Astrocyte (in vitro differentiated cells and primary cell): ENCODE measurements around the gene DOK7. TPM values are rescaled to one million over a fixed set of nuclear protein-coding genes. Genes with fewer than 3 reads are reported as not detected.

Experiments used
- DNase-seq: peaks from one replicate; pipeline ENCODE4 v3.0.0-alpha.2; 2010; ENCODE audit warnings: low read depth
- FAIRE-seq: peaks from 2 replicates; lab custom pipeline; 2011; peaks lifted over from hg19 to GRCh38; lab: Jason Lieb, UNC
- H2AFZ ChIP-seq: 2 replicates; pipeline ENCODE4 v1.6.0; 2012; ENCODE audit warnings: low read depth, low read length, inconsistent platforms
- H3K27ac ChIP-seq: 2 replicates; pipeline ENCODE4 v1.5.1; 2011; ENCODE audit warnings: low read depth, low read length, inconsistent platforms
- H3K27me3 ChIP-seq: 2 replicates; pipeline ENCODE4 v1.6.0; 2011; ENCODE audit warnings: low read length, inconsistent platforms; ENCODE audit not compliant: insufficient read depth
- H3K36me3 ChIP-seq: 2 replicates; pipeline ENCODE4 v1.5.1; 2011; ENCODE audit warnings: low read length, inconsistent platforms; ENCODE audit not compliant: insufficient read depth
- H3K4me1 ChIP-seq: 2 replicates; pipeline ENCODE4 v1.5.1; 2011; ENCODE audit warnings: low read length, inconsistent platforms; ENCODE audit not compliant: insufficient read depth
- H3K4me2 ChIP-seq: 2 replicates; pipeline ENCODE4 v1.6.0; 2012; ENCODE audit warnings: low read length, inconsistent platforms
- H3K4me3 ChIP-seq: 2 replicates; pipeline ENCODE4 v1.5.1; 2011; ENCODE audit warnings: low read depth, mild to moderate bottlenecking, low read length, inconsistent platforms; ENCODE audit not compliant: insufficient read depth
- H3K79me2 ChIP-seq: 2 replicates; pipeline ENCODE4 v1.6.0; 2012; ENCODE audit warnings: mild to moderate bottlenecking, low read length, inconsistent platforms; ENCODE audit not compliant: insufficient read depth
- H3K9ac ChIP-seq: 2 replicates; pipeline ENCODE4 v1.6.0; 2012; ENCODE audit warnings: mild to moderate bottlenecking, low read length, inconsistent platforms
- H3K9me3 ChIP-seq: 2 replicates; pipeline ENCODE4 v1.5.1; 2012; ENCODE audit warnings: low read depth, mild to moderate bottlenecking, low read length, inconsistent platforms; ENCODE audit not compliant: insufficient read depth
- H4K20me1 ChIP-seq: 2 replicates; pipeline ENCODE4 v1.6.0; 2012; ENCODE audit warnings: low read length, inconsistent platforms; ENCODE audit not compliant: insufficient read depth
- H3K27ac Mint-ChIP-seq: one replicate; pipeline ENCODE4 v1.8.0; 2021; ENCODE audit warnings: mild to moderate bottlenecking, mixed read lengths; ENCODE audit not compliant: unreplicated experiment
- H3K27me3 Mint-ChIP-seq: one replicate; pipeline ENCODE4 v1.8.0; 2021; ENCODE audit warnings: low read depth, mixed read lengths; ENCODE audit not compliant: unreplicated experiment
- H3K36me3 Mint-ChIP-seq: one replicate; pipeline ENCODE4 v1.8.0; 2021; ENCODE audit warnings: low read depth, mixed read lengths; ENCODE audit not compliant: unreplicated experiment
- H3K4me1 Mint-ChIP-seq: one replicate; pipeline ENCODE4 v1.8.0; 2021; ENCODE audit warnings: low read depth, mixed read lengths; ENCODE audit not compliant: unreplicated experiment
- H3K4me3 Mint-ChIP-seq: one replicate; pipeline ENCODE4 v1.8.0; 2021; ENCODE audit warnings: mild to moderate bottlenecking, moderate library complexity, mixed read lengths; ENCODE audit not compliant: unreplicated experiment
- H3K9me3 Mint-ChIP-seq: one replicate; pipeline ENCODE4 v1.8.0; 2021; ENCODE audit warnings: mild to moderate bottlenecking, mixed read lengths; ENCODE audit not compliant: unreplicated experiment
- CTCF ChIP-seq: IDR thresholded peaks from 2 replicates; pipeline ENCODE4 v1.5.1; 2011; ENCODE audit warnings: low read depth, mild to moderate bottlenecking, inconsistent platforms, low read length, moderate library complexity; ENCODE audit not compliant: insufficient read depth
- EZH2 ChIP-seq: IDR thresholded peaks from 2 replicates; pipeline ENCODE4 v1.6.1; 2012; ENCODE audit warnings: mild to moderate bottlenecking, low read length, inconsistent platforms; ENCODE audit not compliant: insufficient read depth
- total RNA-seq: library from RNA; stranded (reverse); gene quantifications from 2 replicates; pipeline ENCODE4 v1.2.1, GENCODE V29; 2021

DOK7 gene
- total RNA-seq, 1 donor from 2014 or later, result not detected

DNA sequence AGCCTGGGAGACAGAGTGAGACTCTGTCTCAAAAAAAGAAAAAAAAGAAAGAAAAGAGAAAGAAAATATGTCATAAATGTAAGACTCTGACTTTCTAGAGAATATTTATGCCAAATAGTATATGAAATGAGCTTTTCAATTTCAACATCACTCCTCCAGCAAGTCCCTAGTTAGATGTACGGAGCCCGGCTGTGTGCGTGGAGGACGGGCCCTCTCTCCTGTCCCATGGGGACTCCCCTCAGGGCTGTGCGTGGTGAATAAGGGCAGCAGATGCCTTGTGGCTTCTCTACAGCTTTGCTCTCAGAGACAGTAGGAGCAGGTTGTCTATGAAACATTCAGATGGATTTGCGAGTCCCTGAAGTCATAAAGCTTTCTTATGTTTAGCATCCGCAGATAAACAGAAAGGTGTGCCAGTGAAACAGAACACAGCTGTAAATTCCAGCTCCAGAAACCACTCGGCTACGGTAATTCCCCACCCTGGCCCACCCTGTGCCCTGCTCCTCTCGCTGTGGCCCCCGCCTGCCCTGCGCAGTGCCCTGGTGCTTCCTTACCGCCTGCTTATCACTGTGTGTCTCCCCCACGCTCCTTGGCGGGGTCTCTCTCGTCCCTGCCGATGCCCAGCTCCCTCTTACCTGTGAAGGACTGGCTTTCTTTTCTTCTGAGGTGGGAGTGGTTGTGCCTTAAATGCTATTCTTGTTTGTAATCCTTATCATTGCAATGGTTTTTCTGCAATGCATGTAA is 35.2 kb upstream of the DOK7 start:
- H2AFZ ChIP-seq, result no peak overlapping the region
- H3K36me3 Mint-ChIP-seq, result peaks cover 13% of the 10 kb centered on the region
- no peak overlapping the region for H3K9ac ChIP-seq
- DNase-seq, result no peak
- no peak for TF ChIP-seq CTCF
- no peak for TF ChIP-seq EZH2
- H4K20me1 ChIP-seq, result no peaks in the 10 kb centered on the region
- H3K27me3 ChIP-seq, result no peaks in the 10 kb centered on the region
- no peak overlapping the region for H3K4me3 Mint-ChIP-seq
- H3K27ac Mint-ChIP-seq, result no peak overlapping the region
- no peak overlapping the region for H3K27ac ChIP-seq
- H3K4me3 ChIP-seq, result no peak overlapping the region
- H3K4me1 ChIP-seq, result no peaks in the 10 kb centered on the region
- no peaks in the 10 kb centered on the region for H3K9me3 ChIP-seq
- H3K27me3 Mint-ChIP-seq, result no peaks in the 10 kb centered on the region
- H3K4me2 ChIP-seq, result no peak overlapping the region
- no peaks in the 10 kb centered on the region for H3K36me3 ChIP-seq
- H3K4me1 Mint-ChIP-seq, result no peaks in the 10 kb centered on the region
- H3K9me3 Mint-ChIP-seq, result peaks cover 2% of the 10 kb centered on the region
- H3K79me2 ChIP-seq, result no peaks in the 10 kb centered on the region
- no peak for FAIRE-seq

GRCh38 chr4:3429651-3430050 is 33.5 kb upstream of the DOK7 start:
- H3K27me3 ChIP-seq, result no peaks in the 10 kb centered on the region
- H4K20me1 ChIP-seq, result no peaks in the 10 kb centered on the region
- DNase-seq (no peak), FAIRE-seq (no peak)
- no peak overlapping the region for H3K27ac Mint-ChIP-seq
- H3K9ac ChIP-seq, result no peak overlapping the region
- no peak overlapping the region for H2AFZ ChIP-seq
- H3K4me3 Mint-ChIP-seq, result no peak overlapping the region
- H3K9me3 ChIP-seq, result no peaks in the 10 kb centered on the region
- no peaks in the 10 kb centered on the region for H3K79me2 ChIP-seq
- no peak overlapping the region for H3K4me2 ChIP-seq
- H3K9me3 Mint-ChIP-seq, result peaks cover 2% of the 10 kb centered on the region
- no peak overlapping the region for H3K27ac ChIP-seq
- peaks cover 15% of the 10 kb centered on the region for H3K36me3 Mint-ChIP-seq
- no peaks in the 10 kb centered on the region for H3K36me3 ChIP-seq
- H3K4me3 ChIP-seq, result no peak overlapping the region
- TF ChIP-seq EZH2 (no peak), CTCF (no peak)
- no peaks in the 10 kb centered on the region for H3K4me1 Mint-ChIP-seq
- no peaks in the 10 kb centered on the region for H3K27me3 Mint-ChIP-seq
- no peaks in the 10 kb centered on the region for H3K4me1 ChIP-seq

DNA sequence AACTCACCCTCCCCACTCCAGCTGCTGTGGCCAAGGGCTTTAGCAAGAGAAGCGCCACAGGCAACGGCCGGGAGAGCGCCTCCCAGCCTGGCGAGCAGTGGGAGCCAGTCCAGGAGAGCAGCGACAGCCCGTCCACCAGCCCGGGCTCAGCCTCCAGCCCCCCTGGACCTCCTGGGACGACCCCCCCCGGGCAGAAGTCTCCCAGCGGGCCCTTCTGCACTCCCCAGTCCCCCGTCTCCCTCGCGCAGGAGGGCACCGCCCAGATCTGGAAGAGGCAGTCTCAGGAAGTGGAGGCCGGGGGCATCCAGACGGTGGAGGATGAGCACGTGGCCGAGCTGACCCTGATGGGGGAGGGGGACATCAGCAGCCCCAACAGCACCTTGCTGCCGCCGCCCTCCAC is 32.6 kb upstream of the DOK7 start:
- Histone ChIP-seq H3K4me3 (no peak overlapping the region), H3K4me1 (no peaks in the 10 kb centered on the region), H2AFZ (no peak overlapping the region), H3K36me3 (no peaks in the 10 kb centered on the region), H4K20me1 (no peaks in the 10 kb centered on the region), H3K9ac (no peak overlapping the region), H3K27me3 (no peaks in the 10 kb centered on the region), H3K79me2 (no peaks in the 10 kb centered on the region), H3K4me2 (no peak overlapping the region), H3K27ac (no peak overlapping the region), H3K9me3 (no peaks in the 10 kb centered on the region)
- TF ChIP-seq EZH2, result no peak
- TF ChIP-seq CTCF, result no peak
- FAIRE-seq (no peak), DNase-seq (no peak)
- H3K4me3 Mint-ChIP-seq, result no peak overlapping the region
- H3K4me1 Mint-ChIP-seq, result no peaks in the 10 kb centered on the region
- peaks cover 15% of the 10 kb centered on the region for H3K36me3 Mint-ChIP-seq
- H3K27me3 Mint-ChIP-seq, result no peaks in the 10 kb centered on the region
- H3K27ac Mint-ChIP-seq, result no peak overlapping the region
- H3K9me3 Mint-ChIP-seq, result peaks cover 2% of the 10 kb centered on the region
